OCI-LY3 (cell line): ENCODE measurements around the gene MYO5A.

ENCODE experiments used
- H2AFZ ChIP-seq: fragments of 200-600, 300-600 bp; shearing (Covaris generic); 2 replicates; pipeline ENCODE4 v1.6.0; 2014; ENCODE audit warnings: antibody characterized with exemption, low read depth, low read length
- H3K27ac ChIP-seq: fragments of 200-600, 300-600 bp; sonication (generic); 2 replicates; pipeline ENCODE4 v1.5.1; 2014; ENCODE audit warnings: mild to moderate bottlenecking, low read length, moderate library complexity, mixed read lengths
- H3K27me3 ChIP-seq: fragments of 200-600, 300-600 bp; sonication (generic); 2 replicates; pipeline ENCODE4 v1.6.1; 2014; ENCODE audit warnings: low read depth, low read length, mixed read lengths
- H3K36me3 ChIP-seq: fragments of 200-600, 300-600 bp; sonication (generic); replicated peaks from 2 replicates; pipeline ENCODE3; 2014; ENCODE audit warnings: low read depth, low read length, mixed read lengths
- H3K4me1 ChIP-seq: fragments of 300-600, 200-600 bp; sonication (generic); 2 replicates; pipeline ENCODE4 v1.6.1; 2014; ENCODE audit warnings: low read length, mixed read lengths
- H3K4me2 ChIP-seq: fragments of 200-600, 300-600 bp; sonication (generic); 2 replicates; pipeline ENCODE4 v1.6.1; 2014; ENCODE audit warnings: low read length, mixed read lengths
- H3K4me3 ChIP-seq: fragments of 300-600, 200-600 bp; sonication (generic); 2 replicates; pipeline ENCODE4 v1.5.1; 2014; ENCODE audit warnings: antibody characterized with exemption, mild to moderate bottlenecking, low read length, moderate library complexity
- H3K79me2 ChIP-seq: fragments of 300-600, 200-600 bp; shearing (Covaris generic); 2 replicates; pipeline ENCODE4 v1.6.1; 2014; ENCODE audit warnings: mild to moderate bottlenecking, low read length, mixed read lengths
- H3K9ac ChIP-seq: fragments of 300-600, 200-600 bp; shearing (Covaris generic); 2 replicates; pipeline ENCODE4 v1.6.0; 2014; ENCODE audit warnings: mild to moderate bottlenecking, low read length, moderate library complexity
- H3K9me3 ChIP-seq: fragments of 200-600, 300-600 bp; shearing (Covaris generic); 2 replicates; pipeline ENCODE4 v1.6.1; 2014; ENCODE audit warnings: low read length, mixed read lengths; ENCODE audit not compliant: insufficient read depth
- H4K20me1 ChIP-seq: fragments of 200-600, 300-600 bp; sonication (generic); 2 replicates; pipeline ENCODE4 v1.6.1; 2016; ENCODE audit warnings: low read length, mixed read lengths; ENCODE audit not compliant: insufficient read depth
- EZH2phosphoT487 ChIP-seq: fragments of 200-600 bp; shearing (Covaris generic); IDR thresholded peaks from 2 replicates; pipeline ENCODE4 v1.6.1; 2018; ENCODE audit warnings: antibody characterized with exemption, mixed run types, low read depth
- TF ChIP-seq, protein P1 (sequence below): fragments of 200-600, 300-600 bp; sonication (generic); IDR thresholded peaks from 2 replicates; pipeline ENCODE4 v1.5.1; 2014; ENCODE audit warnings: antibody characterized with exemption, low read length, low read depth

Gene MYO5A

DNA sequence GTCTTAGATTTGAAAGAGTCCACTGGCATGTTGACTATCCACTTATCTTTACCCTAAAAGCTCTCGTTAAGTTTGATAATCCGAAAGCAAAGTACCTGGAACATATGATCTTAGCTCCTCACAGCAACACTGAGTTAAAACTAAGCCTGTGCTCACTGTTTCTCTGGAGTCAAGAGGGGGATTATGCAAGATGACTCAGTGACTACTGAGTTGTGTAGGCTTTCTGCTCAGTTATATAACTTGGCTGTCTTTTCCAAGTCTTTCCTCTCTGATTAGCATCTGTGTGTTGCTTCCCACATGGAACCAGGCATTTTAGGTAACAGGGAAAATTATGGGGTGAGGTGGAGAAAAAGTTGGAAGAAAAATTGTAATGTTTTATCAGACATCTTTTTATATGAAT, 201.9 kb downstream of the MYO5A start:
- Histone ChIP-seq H3K79me2 (no peaks in the 10 kb centered on the region), H3K9ac (no peak overlapping the region), H3K9me3 (no peaks in the 10 kb centered on the region), H3K4me1 (peaks cover 14% of the 10 kb centered on the region), H3K4me3 (no peak overlapping the region), H4K20me1 (no peaks in the 10 kb centered on the region), H2AFZ (no peak overlapping the region), H3K36me3 (peaks cover 50% of the 10 kb centered on the region), H3K27me3 (no peaks in the 10 kb centered on the region), H3K27ac (no peak overlapping the region), H3K4me2 (no peak overlapping the region)
- no peak for TF ChIP-seq EZH2phosphoT487
- TF ChIP-seq, protein P1, sequence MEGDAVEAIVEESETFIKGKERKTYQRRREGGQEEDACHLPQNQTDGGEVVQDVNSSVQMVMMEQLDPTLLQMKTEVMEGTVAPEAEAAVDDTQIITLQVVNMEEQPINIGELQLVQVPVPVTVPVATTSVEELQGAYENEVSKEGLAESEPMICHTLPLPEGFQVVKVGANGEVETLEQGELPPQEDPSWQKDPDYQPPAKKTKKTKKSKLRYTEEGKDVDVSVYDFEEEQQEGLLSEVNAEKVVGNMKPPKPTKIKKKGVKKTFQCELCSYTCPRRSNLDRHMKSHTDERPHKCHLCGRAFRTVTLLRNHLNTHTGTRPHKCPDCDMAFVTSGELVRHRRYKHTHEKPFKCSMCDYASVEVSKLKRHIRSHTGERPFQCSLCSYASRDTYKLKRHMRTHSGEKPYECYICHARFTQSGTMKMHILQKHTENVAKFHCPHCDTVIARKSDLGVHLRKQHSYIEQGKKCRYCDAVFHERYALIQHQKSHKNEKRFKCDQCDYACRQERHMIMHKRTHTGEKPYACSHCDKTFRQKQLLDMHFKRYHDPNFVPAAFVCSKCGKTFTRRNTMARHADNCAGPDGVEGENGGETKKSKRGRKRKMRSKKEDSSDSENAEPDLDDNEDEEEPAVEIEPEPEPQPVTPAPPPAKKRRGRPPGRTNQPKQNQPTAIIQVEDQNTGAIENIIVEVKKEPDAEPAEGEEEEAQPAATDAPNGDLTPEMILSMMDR: no peak

DNA sequence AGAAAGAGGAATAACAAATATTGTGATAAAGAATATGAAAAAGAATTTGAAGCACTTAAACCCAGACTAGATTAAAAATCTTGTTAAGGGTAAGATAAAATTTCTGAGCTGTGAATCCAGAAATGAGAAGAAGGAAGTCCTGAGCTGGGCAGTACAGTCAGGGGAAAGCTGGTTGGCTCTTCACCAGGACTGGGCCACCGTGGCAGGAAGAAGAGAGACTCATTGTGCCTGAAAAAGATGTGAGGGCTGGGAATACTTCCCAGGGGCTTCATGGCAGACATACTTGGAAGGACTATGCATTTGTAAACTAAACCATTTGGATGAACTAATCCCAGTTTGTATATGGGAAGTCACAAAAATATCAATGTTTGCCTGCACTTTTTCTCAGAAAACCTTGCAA, 204.6 kb downstream of the MYO5A start:
- no peaks in the 10 kb centered on the region for H3K9me3 ChIP-seq
- H3K4me3 ChIP-seq: no peak overlapping the region
- H3K4me1 ChIP-seq: no peaks in the 10 kb centered on the region
- H2AFZ ChIP-seq: no peak overlapping the region
- no peak overlapping the region for H3K27ac ChIP-seq
- H4K20me1 ChIP-seq: no peaks in the 10 kb centered on the region
- no peak overlapping the region for H3K4me2 ChIP-seq
- H3K36me3 ChIP-seq: peaks cover 50% of the 10 kb centered on the region
- no peak overlapping the region for H3K9ac ChIP-seq
- no peaks in the 10 kb centered on the region for H3K79me2 ChIP-seq
- no peaks in the 10 kb centered on the region for H3K27me3 ChIP-seq
- TF ChIP-seq, protein P1: no peak
- no peak for TF ChIP-seq EZH2phosphoT487

DNA sequence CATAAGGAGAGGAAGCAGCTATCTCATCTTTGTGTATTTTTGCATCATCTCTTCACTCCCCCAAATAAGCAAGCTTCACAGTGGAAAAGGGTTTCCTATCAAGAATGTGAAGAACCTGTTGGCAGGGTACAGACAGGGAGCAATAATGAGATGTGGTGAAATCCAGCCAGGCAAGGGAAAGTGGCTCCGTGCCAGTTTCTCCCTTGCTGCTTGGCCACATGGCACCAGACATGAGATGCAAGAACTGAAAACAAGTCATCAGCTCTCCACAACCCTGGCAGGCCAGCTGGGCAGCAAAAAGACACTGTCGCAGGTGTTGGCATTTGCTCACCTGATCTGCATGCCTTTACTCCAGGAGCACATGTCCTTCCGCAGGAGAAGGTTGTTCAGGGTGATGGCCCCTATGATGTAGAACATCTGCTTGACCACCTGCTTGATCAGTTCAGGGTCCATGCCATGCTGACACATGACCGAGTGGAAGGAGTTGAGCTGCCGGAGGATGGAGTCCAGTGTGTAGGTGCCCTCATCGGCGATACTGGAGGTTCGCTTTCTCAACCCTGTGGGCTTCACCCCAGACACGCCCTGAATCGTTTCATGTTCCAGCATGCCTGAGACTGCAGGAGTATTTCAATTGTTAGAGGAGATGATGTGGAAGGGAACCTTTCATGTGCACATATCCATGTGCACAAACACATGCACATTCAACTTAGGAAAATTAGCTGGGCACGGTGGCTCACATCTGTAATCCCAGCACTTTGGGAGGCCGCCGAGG, 209.8 kb downstream of the MYO5A start:
- Histone ChIP-seq H4K20me1 (no peaks in the 10 kb centered on the region), H3K4me1 (no peaks in the 10 kb centered on the region), H3K4me3 (no peak overlapping the region), H3K9me3 (no peaks in the 10 kb centered on the region), H3K27me3 (no peaks in the 10 kb centered on the region), H3K27ac (no peak overlapping the region), H2AFZ (no peak overlapping the region), H3K79me2 (no peaks in the 10 kb centered on the region), H3K4me2 (no peak overlapping the region), H3K9ac (no peak overlapping the region), H3K36me3 (peaks cover 47% of the 10 kb centered on the region)
- no peak for TF ChIP-seq EZH2phosphoT487
- TF ChIP-seq, protein P1: no peak

DNA sequence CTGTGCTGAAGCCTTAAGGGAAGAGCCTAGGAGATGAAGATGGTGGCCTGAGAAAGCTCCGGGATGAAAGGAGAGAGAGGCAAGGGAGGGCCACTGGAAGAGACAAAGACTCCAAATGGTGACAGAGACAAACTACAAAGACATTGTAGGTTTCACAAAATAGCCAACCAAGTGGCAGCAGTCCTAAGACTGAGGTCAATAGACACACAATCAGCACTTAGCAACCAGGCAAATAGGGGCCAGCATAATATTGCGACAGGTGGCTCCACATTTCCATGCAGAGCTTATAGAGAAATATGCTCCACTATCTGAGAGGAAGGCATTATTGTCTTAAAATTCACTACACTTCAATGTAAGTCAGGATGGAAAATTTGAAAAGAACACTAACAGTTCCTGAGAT, 211.0 kb downstream of the MYO5A start:
- H3K4me2 ChIP-seq: no peak overlapping the region
- no peaks in the 10 kb centered on the region for H3K9me3 ChIP-seq
- no peak overlapping the region for H3K4me3 ChIP-seq
- H3K4me1 ChIP-seq: no peaks in the 10 kb centered on the region
- peaks cover 52% of the 10 kb centered on the region for H3K36me3 ChIP-seq
- no peaks in the 10 kb centered on the region for H3K79me2 ChIP-seq
- H3K9ac ChIP-seq: no peak overlapping the region
- no peaks in the 10 kb centered on the region for H4K20me1 ChIP-seq
- H3K27me3 ChIP-seq: no peaks in the 10 kb centered on the region
- no peak overlapping the region for H3K27ac ChIP-seq
- no peak overlapping the region for H2AFZ ChIP-seq
- TF ChIP-seq EZH2phosphoT487: no peak
